ENCODE data around the gene NPLOC4. TPM values are rescaled to one million over a fixed set of nuclear protein-coding genes. Genes with fewer than 3 reads are reported as not detected.
A peak's percentile ranks its signal among the peaks of the same experiment; 100 is the strongest.

NPLOC4 gene
- total and polyA plus RNA-seq, 4 donors, result 23.5 to 67.4 (median 50.6) TPM

DNA sequence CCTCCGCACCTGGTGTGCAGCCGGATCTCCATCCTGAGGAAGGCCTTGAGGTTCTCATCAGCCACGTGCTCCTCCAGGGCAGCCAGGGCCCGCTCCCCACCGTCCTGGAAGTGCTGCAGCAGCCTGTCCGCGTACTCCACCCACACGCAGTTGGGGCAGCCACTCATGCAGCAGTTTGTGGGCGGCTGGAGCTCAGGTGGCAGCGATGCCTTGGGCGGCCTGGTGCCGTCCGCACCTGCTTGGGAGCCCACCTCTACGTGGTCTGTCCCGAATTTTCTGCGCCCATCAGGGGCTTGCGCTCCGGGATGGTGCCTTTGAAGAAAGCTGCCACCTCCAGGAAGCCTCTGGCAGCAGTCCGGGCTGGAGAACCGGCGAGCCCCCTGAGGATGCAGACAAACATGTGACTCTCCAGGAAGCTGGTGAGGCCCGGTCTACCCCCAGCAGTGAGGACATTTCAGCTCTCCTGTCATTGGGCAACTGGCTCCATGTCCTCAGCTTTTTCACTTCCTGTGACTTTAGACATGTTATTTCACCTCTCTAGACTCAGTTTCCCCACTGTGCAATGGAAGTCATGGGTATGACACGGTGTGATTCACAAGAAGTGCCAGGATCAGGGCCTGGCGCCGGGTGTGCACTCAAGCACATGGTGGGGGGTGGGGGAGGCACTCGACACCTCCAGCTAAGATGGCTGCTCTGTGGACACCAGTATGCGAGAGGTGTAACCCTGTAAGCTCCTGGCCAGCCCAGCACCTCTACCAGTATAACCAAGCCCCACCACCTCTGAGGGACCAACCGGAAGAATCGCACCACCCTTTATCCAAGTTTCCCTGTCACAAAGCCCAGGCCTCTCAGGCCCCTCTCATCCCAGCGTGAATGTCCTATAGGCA, 28.5 kb upstream of the NPLOC4 start:
- TF ChIP-seq YY1 (IDR thresholded peaks at IDR 0.05) (peak; percentile 38), SP1 (IDR thresholded peaks at IDR 0.05) (no peak), ATF3 (IDR thresholded peaks at IDR 0.05) (no peak), RXRA (IDR thresholded peaks at IDR 0.05) (no peak), NR2F2 (IDR thresholded peaks at IDR 0.05) (no peak), ZBTB33 (IDR thresholded peaks at IDR 0.05) (no peak)
- TF ChIP-seq, protein P1, sequence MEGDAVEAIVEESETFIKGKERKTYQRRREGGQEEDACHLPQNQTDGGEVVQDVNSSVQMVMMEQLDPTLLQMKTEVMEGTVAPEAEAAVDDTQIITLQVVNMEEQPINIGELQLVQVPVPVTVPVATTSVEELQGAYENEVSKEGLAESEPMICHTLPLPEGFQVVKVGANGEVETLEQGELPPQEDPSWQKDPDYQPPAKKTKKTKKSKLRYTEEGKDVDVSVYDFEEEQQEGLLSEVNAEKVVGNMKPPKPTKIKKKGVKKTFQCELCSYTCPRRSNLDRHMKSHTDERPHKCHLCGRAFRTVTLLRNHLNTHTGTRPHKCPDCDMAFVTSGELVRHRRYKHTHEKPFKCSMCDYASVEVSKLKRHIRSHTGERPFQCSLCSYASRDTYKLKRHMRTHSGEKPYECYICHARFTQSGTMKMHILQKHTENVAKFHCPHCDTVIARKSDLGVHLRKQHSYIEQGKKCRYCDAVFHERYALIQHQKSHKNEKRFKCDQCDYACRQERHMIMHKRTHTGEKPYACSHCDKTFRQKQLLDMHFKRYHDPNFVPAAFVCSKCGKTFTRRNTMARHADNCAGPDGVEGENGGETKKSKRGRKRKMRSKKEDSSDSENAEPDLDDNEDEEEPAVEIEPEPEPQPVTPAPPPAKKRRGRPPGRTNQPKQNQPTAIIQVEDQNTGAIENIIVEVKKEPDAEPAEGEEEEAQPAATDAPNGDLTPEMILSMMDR (IDR thresholded peaks at IDR 0.05; ENCODE audit: low read depth, low read length, missing input control), result no peak
- peak overlapping the region; percentile 85 to 91 (median 89) for H3K4me3 ChIP-seq (ENCODE audit: low read depth in 1 of 3, low read length in 3 of 3)
- H3K4me1 ChIP-seq (ENCODE audit: control insufficient read depth in 4 of 4, insufficient read depth in 4 of 4, low read length in 3 of 4), result peaks cover 11 to 25% (median 18%) of the 10 kb centered on the region in 4 donors
- no peaks in the 10 kb centered on the region for H3K9me3 ChIP-seq (ENCODE audit: control insufficient read depth in 4 of 4, low read length in 3 of 4)
- DNase-seq (ENCODE audit: low spot score), result no peak
- H3K9ac ChIP-seq (ENCODE audit: low read depth in 1 of 2, low read length in 2 of 2), result peak overlapping the region; percentile 2 to 95
- peak overlapping the region in 1 of 2 donors; percentile 81 for H3K27ac ChIP-seq (ENCODE audit: low read depth in 1 of 2, low read length in 2 of 2)
- peaks cover 0 to 10% (median 5%) of the 10 kb centered on the region in 4 donors for H3K36me3 ChIP-seq (ENCODE audit: control insufficient read depth in 4 of 4, insufficient read depth in 3 of 4, low read depth in 1 of 4, low read length in 3 of 4)
- 68% methylated on average over 30 of the region's 30 CpGs for WGBS
- no peaks in the 10 kb centered on the region for H3K27me3 ChIP-seq (ENCODE audit: control insufficient read depth in 4 of 4, insufficient read depth in 4 of 4, low read length in 3 of 4)

DNA sequence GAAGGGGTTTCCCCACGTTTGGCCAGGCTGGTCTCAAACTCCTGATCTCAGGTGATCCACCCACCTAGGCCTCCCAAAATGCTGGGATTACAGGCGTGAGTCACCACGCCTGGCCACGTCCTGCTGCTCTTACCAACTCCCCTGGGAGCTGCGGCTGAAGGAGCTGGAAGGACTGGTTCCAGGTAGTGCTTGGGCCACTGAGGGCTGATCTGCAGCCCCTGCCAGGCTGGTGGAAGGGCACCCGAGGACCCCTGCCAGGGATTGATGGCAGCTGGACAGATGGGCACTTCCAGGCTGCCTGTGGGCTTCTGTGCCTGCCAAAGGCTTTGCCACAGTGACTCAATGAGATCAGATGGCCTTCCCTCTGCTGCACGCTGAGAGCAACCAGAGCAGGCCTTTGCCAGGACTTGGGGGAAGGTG, 27.1 kb upstream of the NPLOC4 start:
- H3K4me1 ChIP-seq (ENCODE audit: control insufficient read depth in 4 of 4, insufficient read depth in 4 of 4, low read length in 3 of 4), result peaks cover 11 to 25% (median 18%) of the 10 kb centered on the region in 4 donors
- no peaks in the 10 kb centered on the region for H3K9me3 ChIP-seq (ENCODE audit: control insufficient read depth in 4 of 4, low read length in 3 of 4)
- WGBS, result 94% methylated on average over 7 of the region's 7 CpGs

GRCh38 chr17:81662002-81662401, 25.1 kb upstream of the NPLOC4 start:
- 99% methylated on average over 4 of the region's 4 CpGs for WGBS
- no peak for TF ChIP-seq YY1 (IDR thresholded peaks at IDR 0.05)
- no peak for TF ChIP-seq FOXA2 (IDR thresholded peaks at IDR 0.05)
- no peak for TF ChIP-seq EGR1 (IDR thresholded peaks at IDR 0.05; ENCODE audit: low read depth in 2 of 2)
- TF ChIP-seq RXRA (IDR thresholded peaks at IDR 0.05), result no peak
- TF ChIP-seq NR2F2 (IDR thresholded peaks at IDR 0.05), result no peak
- no peak for TF ChIP-seq SP1 (IDR thresholded peaks at IDR 0.05)
- TF ChIP-seq, protein P1 (IDR thresholded peaks at IDR 0.05; ENCODE audit: low read depth, low read length, missing input control), result no peak
- no peak for TF ChIP-seq HNF4G (IDR thresholded peaks at IDR 0.05)
- TF ChIP-seq FOXA1 (IDR thresholded peaks at IDR 0.05), result no peak
- no peak for TF ChIP-seq TAF1 (conservative IDR thresholded peaks at IDR 0.05)
- no peak for TF ChIP-seq RAD21 (IDR thresholded peaks at IDR 0.05)
- TF ChIP-seq GABPA (IDR thresholded peaks at IDR 0.05 in 1 of 2, conservative IDR thresholded peaks at IDR 0.05 in 1 of 2), result no peak
- TF ChIP-seq MAX (IDR thresholded peaks at IDR 0.05), result no peak
- no peak for TF ChIP-seq HNF4A (conservative IDR thresholded peaks at IDR 0.05)
- TF ChIP-seq JUND (IDR thresholded peaks at IDR 0.05), result no peak

More for the DNA sequence above, 27.1 kb upstream of the NPLOC4 start:
- Histone ChIP-seq H3K36me3 (ENCODE audit: control insufficient read depth in 4 of 4, insufficient read depth in 3 of 4, low read depth in 1 of 4, low read length in 3 of 4) (peaks cover 0 to 2% (median 1%) of the 10 kb centered on the region in 4 donors), H3K4me3 (ENCODE audit: low read depth in 1 of 3, low read length in 3 of 3) (no peak overlapping the region), H3K27me3 (ENCODE audit: control insufficient read depth in 4 of 4, insufficient read depth in 4 of 4, low read length in 3 of 4) (no peaks in the 10 kb centered on the region), H3K27ac (ENCODE audit: low read depth in 1 of 2, low read length in 2 of 2) (no peak overlapping the region), H3K9ac (ENCODE audit: low read depth in 1 of 2, low read length in 2 of 2) (no peak overlapping the region)
- TF ChIP-seq NR2F2 (IDR thresholded peaks at IDR 0.05) (no peak), JUND (IDR thresholded peaks at IDR 0.05) (no peak), ATF3 (IDR thresholded peaks at IDR 0.05) (no peak)
- DNase-seq (ENCODE audit: low spot score), result no peak

More at GRCh38 chr17:81662002-81662401, 25.1 kb upstream of the NPLOC4 start:
- Histone ChIP-seq H3K27me3 (ENCODE audit: control insufficient read depth in 4 of 4, insufficient read depth in 4 of 4, low read length in 3 of 4) (no peaks in the 10 kb centered on the region), H3K4me1 (ENCODE audit: control insufficient read depth in 4 of 4, insufficient read depth in 4 of 4, low read length in 3 of 4) (peaks cover 5 to 13% (median 9%) of the 10 kb centered on the region in 4 donors), H3K4me3 (ENCODE audit: low read depth in 1 of 3, low read length in 3 of 3) (no peak overlapping the region), H3K9ac (ENCODE audit: low read depth in 1 of 2, low read length in 2 of 2) (no peak overlapping the region), H3K36me3 (ENCODE audit: control insufficient read depth in 4 of 4, insufficient read depth in 3 of 4, low read depth in 1 of 4, low read length in 3 of 4) (peaks cover 0 to 2% (median 1%) of the 10 kb centered on the region in 4 donors), H3K9me3 (ENCODE audit: control insufficient read depth in 4 of 4, low read length in 3 of 4) (no peaks in the 10 kb centered on the region), H3K27ac (ENCODE audit: low read depth in 1 of 2, low read length in 2 of 2) (no peak overlapping the region)
- DNase-seq (ENCODE audit: low spot score), result no peak
